Loucy (cell line): ENCODE measurements around the gene SP1.

Experiments used
- EZH2phosphoT487 ChIP-seq: fragments of 200-600 bp; IDR thresholded peaks from 2 replicates; pipeline ENCODE4 v1.6.1; 2018; ENCODE audit warnings: antibody characterized with exemption, mild to moderate bottlenecking, moderate library complexity, borderline replicate concordance
- TF ChIP-seq, protein P1 (sequence below): fragments of 200-600 bp; sonication (generic); conservative IDR thresholded peaks from 2 replicates; pipeline ENCODE4 v1.5.1; 2014; ENCODE audit warnings: mild to moderate bottlenecking, antibody characterized with exemption, low read length

DNA sequence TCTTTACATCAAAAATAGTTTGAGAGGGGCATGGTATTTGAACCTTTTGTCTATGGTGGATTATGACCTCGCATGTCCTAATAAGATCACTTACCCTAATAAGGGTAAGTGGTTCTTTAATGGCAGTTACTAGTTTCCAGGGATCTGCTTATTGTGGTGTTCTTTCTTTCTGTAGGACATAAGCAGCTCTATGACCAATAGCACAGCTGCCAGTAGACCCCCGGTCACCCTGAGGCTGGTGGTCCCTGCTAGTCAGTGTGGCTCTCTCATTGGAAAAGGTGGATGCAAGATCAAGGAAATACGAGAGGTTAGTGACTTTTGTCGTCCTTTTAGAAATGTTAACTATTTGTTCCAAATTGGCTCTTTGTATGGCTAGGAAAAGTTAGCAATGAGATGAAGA, 79.1 kb downstream of the SP1 start:
- TF ChIP-seq, protein P1, sequence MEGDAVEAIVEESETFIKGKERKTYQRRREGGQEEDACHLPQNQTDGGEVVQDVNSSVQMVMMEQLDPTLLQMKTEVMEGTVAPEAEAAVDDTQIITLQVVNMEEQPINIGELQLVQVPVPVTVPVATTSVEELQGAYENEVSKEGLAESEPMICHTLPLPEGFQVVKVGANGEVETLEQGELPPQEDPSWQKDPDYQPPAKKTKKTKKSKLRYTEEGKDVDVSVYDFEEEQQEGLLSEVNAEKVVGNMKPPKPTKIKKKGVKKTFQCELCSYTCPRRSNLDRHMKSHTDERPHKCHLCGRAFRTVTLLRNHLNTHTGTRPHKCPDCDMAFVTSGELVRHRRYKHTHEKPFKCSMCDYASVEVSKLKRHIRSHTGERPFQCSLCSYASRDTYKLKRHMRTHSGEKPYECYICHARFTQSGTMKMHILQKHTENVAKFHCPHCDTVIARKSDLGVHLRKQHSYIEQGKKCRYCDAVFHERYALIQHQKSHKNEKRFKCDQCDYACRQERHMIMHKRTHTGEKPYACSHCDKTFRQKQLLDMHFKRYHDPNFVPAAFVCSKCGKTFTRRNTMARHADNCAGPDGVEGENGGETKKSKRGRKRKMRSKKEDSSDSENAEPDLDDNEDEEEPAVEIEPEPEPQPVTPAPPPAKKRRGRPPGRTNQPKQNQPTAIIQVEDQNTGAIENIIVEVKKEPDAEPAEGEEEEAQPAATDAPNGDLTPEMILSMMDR = no peak
- TF ChIP-seq EZH2phosphoT487 = no peak
